DMS79 treated with DMSO at 0.1 percent for 48 hours (cell line): ENCODE measurements around the gene JPH3.

Source experiments
- DNase-seq: peaks from one replicate; lab custom pipeline; 2025; lab: John Stamatoyannopoulos, UW

Gene JPH3

GRCh38 chr16:87697256-87697655 lies 94.9 kb downstream of the JPH3 start:
- no peak for DNase-seq

GRCh38 chr16:87697792-87698191 lies 95.5 kb downstream of the JPH3 start:
- DNase-seq = no peak

GRCh38 chr16:87698241-87698640 lies 95.9 kb downstream of the JPH3 start:
- DNase-seq = no peak

- no peak for DNase-seq
These were observed 96.4 kb downstream of the JPH3 start for GRCh38 chr16:87698676-87699199.

GRCh38 chr16:87700406-87701077 lies 98.2 kb downstream of the JPH3 start:
- no peak for DNase-seq

GRCh38 chr16:87701078-87701460 lies 98.8 kb downstream of the JPH3 start:
- no peak for DNase-seq

GRCh38 chr16:87701505-87701921 lies 99.2 kb downstream of the JPH3 start:
- no peak for DNase-seq

- no peak for DNase-seq
These were observed 100.1 kb downstream of the JPH3 start for GRCh38 chr16:87702325-87702811.

- no peak for DNase-seq
These were observed 100.8 kb downstream of the JPH3 start for GRCh38 chr16:87703071-87703470.

- no peak for DNase-seq
These were observed 101.6 kb downstream of the JPH3 start for GRCh38 chr16:87703835-87704375.

GRCh38 chr16:87704754-87705353 lies 102.5 kb downstream of the JPH3 start:
- no peak for DNase-seq

GRCh38 chr16:87705771-87706277 lies 103.5 kb downstream of the JPH3 start:
- no peak for DNase-seq

- peak; percentile 28 for DNase-seq
These were observed 104.1 kb downstream of the JPH3 start for GRCh38 chr16:87706278-87707000.

GRCh38 chr16:87707097-87707496 lies 104.8 kb downstream of the JPH3 start:
- no peak for DNase-seq

GRCh38 chr16:87707714-87708580 lies 105.6 kb downstream of the JPH3 start:
- DNase-seq = no peak

GRCh38 chr16:87708881-87709638 lies 106.8 kb downstream of the JPH3 start:
- no peak for DNase-seq

GRCh38 chr16:87709677-87710076 lies 107.4 kb downstream of the JPH3 start:
- no peak for DNase-seq

GRCh38 chr16:87710887-87711286 lies 108.6 kb downstream of the JPH3 start:
- DNase-seq = no peak

- no peak for DNase-seq
These were observed 110.0 kb downstream of the JPH3 start for GRCh38 chr16:87712184-87712762.
